Left forelimb (tissue), 1 donor: ENCODE results near the gene CCNQ.

ENCODE experiments used
- DNase-seq: peaks from one replicate; pipeline ENCODE4 v3.0.0-alpha.2; 2018; ENCODE audit warnings: low spot score

CCNQ gene

DNA sequence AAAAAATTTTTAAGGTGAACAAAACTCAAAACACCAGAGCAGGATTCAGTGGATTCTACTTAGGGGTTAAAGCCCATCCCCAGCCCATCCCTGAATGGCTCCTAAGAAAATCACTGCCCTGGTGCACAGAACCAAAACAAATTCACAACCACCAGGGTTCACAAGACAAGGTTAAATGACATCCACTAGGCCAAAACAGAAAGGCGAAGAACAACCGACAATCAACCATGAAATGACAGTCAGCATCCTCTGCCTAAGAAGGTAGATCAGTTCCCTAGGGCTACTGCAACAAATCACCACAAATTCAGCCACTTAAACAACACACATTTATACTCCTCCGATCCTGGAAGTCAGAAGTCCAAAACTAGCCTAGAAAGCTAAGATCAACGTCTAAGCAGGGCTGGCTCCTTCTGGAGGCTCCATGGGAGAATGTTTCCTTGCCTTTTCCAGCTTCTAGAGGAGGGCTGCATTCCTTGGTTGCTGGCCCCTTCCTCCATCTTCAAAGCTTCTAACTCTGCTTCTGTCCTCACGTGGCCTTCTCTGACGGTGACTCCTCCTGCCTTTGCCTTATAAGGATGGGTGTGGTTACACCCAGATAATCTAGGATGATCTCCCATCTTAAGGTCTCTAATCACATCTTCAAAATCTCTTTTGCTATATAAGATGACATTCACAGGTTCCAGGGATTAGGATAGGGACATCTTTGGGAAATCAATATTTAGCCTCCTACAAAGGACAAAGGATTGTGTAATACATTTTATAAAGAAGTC lies 1.8 kb downstream of the CCNQ start:
- no peak for DNase-seq

DNA sequence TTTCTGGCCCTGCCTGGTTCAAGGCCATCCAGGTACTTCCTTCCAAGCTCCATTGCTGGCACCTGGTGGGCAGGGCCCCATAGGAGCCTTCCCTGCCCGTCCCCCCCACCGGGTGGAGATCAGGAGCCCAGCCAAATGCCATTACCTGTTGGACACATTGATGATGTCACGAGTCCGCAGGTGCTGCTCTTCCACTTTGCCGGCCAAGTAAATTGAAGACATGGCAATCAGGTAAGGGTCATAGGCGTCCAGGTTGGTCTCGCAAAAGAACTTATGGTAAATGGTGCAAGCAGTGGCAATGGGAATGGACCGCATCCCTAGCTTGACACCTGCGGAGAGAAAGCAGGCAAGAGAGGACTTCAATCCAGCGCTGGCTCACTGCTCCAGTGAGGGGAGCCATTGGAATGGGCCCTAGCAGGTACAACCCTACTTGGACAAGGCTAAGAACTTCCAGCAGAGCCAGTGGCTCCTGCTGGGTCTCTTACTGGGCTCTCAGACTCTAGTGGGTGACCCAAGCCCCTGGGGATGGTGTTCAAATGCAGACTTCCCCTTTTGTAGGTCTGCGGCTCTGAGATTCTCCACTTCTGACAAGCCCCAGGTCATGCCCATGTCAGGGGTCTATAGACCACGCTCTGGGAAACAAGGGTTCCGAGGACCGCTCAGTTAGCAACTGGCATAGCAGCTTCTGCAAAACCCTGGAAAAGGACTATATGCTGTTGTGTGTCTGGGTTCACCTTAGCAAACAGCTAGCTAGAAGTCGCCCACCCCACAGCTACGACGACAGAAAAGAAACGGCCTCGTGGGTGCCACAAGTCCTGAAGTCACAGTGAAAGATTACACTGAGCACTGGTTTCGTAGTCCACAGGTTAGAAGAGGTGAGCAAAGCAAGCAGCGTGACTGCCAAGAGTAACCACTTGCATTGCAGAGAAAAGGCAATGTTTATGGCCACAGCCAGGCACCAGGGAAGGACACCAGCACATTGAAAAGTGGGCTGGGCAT lies 2.8 kb downstream of the CCNQ start:
- DNase-seq, result no peak

DNA sequence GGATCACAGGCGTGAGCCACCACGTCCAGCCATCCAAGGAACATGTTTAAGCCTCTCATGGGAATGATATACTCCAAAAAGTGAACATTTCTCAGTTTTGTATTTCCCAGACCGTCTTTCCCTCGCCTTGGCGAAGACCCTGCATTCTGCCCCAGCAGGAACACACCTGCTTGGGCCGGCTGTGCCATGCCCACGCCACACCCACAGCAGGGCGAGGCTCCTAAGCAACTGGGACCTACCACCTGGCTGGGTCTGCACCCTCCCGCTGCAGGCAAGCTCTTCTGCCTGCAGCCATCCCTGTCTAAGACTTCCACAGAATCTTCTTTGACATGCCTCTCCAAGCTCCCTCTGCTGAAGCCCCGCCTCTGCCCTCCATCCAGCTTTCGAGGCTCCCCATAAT lies 3.6 kb downstream of the CCNQ start:
- no peak for DNase-seq

DNA sequence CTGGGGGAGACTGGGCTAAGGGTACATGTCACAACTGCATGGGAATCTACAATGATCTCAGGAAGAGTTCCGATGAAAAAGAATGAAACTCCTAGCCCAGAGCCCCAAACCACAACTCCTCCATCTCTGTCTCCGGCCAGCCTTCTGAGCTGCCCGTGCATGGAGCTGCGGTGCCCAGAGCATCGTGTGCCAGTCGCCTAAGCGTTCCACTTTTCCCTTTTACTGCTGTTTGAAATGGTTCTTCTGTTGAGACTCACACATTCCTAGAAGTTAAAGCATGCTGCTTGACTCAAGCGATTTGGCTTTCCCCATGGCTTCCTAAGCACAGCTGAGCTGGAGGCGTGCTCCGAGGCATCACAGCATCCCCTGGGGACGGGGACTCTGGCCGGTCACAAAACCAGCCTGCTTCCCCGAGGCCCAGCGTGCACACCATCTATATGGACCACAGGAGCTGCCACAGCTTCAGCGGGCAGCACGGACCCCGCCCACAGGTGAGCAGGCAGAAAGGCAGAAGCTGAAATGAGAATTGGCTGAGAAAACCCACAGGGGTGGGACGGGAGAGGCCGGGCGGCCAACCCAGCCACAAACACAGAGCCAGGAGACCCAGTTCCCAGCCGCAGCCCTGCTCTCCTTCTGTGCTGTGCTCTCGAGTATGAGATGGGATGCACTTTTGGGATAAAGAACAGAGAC lies 5.0 kb downstream of the CCNQ start:
- DNase-seq, result no peak

DNA sequence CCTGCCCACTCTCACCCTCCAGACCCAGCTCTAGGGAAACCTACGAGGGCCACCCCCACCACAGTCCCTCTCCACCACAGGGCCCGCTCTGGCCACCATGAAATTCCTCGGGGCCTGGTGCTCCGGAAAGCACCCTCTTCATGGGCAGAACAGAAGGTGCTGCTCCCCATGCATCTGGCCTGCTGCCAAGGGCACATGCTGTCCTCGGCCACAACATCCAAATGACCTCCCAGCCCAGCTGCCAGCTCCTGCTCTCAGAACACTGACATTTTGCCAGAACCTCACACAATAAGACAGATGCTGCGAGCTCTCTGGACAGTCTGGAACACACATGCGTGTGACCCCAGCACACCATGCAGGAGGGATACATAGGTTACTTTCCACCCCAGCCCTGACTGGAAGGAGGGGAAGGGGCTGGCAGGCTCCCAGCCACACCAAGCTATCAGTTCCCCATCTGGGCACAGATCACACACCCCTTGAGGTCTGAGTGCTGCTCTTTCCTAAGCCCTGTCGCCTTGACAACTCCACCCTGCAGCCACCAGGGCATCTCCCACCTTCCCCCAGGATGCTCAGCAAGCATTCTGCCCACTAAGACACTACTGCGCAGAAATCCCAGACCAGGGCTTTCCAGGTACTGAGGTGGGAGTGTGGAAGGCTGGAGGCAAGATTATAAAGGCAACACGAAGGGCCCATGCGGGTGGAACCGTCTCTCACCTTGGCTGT lies 5.8 kb downstream of the CCNQ start:
- DNase-seq, result no peak

DNA sequence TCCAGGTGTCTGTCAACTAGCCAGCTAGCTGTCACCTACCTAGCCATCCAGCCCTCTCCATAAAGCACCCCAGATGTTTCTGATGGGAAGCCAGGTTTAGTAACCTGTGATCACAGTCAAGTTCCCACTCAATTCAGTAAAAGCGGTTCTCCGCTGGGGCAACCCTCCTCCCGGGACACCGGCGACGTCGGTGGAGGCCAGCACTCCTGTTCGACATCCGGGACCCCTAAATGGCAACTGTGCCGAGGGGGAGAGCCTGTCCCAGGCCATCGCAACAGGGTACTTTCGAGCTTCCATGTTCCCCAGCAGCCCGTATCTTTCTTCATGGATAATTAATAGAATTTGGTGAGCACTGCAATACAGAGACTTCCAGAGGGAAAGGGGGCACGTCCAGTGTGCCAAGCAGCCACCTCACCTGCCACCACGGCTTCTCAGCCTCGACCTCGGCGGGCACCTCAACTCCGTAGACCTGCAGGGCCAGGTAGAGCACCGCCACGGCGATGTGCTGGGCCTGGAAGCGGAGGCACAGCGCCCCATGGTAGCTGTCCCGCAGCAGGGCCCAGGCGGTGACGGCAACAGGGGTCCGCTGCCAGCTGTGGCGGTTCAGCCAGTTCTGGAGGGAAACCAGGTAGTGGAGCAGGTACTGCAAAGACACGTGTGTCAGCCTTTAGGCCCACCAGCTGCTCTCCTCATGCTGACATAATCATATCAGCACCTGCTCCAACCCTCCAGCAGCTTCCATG lies 6.7 kb downstream of the CCNQ start:
- no peak for DNase-seq

DNA sequence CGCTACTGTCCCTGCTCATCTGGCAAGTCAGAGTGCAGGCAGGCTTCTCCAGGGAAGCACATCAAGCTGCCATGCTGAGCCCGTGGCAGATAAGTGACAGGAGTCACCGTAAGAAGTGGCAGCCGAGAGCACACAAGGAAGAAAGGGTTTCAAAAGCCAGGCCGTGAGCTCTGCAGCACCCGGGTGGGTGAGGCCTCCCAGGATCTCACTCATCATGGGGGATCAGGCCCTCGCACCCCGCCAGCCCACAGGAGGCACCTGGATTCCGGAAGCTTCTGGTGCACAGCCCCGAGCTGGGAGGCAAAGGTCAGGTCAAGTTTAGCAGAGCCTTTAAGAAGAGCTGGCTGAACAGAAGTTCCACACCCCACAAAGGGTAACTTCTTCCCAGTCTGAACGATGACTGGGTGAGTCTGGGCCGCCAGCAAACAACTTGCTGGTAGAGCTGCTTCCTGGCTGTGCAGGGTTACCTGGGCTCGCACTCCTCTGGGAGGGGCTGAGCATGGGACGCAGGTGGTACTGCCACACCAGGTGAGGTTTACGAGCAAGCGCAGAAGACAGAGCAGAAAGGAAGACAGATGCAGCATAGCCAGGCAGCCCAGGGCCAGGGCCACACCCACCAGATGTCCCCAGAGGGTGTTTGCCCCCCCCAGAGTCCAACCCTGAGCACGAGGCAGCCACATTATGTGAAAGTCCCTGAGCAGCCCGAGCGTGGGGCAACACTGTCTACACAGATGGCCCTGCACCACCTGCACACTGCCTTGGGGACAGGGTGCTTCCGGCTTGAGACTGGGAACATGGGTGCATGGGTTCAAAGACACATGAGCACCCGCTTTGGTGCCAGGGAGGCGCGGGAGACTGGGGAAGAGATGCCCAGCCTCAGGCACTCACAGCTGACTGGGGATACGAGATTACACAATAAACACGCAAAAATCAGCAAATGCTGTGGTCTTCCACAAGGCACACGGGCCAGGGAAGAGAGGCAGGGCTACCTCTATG lies 7.7 kb downstream of the CCNQ start:
- DNase-seq, result no peak

DNA sequence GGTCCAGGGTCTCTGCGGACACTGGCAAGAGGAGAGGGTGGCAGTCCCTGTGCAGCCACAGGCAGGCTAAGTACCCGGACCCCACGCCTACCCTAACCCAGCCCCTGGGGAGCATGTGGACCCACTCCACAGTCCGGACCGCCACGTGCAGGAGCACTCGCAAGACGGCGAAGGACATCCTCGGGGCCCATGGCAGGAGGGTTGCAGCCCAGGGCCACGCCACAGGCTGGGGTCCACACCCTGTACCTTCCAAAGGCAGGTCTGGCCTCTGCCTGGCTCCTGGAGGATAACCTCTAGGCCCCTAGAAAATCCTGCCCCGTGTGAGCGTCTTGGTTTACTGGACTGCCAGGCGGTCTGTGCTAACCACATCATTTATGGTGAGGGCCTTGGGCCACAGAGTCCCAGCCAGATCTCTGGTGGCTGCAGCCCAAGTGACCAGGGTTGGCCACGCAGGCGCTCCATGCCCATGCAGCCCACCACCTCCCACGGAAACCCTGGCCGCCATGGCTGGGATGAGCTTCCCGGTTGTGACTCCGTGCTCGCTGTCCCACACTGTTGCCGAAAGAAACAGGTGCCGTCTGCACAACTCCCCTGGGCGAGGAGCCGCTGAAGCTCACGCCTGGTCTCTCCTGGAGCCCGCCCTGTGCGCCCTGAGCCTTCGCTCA lies 10.0 kb downstream of the CCNQ start:
- DNase-seq, result no peak

DNA sequence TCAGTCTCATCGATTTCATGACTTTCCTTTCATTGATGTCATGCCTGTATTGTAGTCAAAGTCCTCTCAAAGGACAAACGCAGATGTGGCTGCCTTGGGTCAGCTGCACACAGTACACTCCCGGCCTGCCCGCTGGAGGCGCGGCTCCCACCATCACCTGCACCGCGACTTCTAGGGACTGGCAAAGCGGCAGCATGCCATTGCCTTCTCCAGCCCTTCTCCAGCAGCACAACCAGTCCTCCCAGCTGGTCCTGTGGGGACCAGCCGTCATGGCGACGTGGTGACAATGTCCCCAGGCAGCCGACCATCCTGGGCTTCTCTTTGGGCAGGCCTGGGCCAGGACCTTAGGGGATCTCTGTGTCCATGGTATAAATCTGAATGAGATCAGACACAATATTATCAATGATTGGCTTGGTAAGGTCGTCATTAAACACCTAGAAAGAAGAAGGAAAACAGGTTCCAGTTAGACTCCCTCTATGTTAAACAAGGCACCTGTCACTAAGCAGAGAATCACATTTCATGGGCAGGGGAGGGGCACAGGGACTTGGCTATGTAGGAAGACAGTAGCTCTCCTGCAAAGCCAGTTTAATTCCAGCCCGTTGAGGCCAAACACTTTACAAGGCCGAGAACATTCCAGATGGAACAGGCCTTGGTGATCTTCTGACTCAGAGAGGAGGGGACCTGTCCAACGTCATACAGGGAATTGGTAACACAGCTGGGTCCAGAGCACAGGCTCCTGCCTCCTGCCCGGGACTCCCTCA lies 10.7 kb downstream of the CCNQ start:
- no peak for DNase-seq

DNA sequence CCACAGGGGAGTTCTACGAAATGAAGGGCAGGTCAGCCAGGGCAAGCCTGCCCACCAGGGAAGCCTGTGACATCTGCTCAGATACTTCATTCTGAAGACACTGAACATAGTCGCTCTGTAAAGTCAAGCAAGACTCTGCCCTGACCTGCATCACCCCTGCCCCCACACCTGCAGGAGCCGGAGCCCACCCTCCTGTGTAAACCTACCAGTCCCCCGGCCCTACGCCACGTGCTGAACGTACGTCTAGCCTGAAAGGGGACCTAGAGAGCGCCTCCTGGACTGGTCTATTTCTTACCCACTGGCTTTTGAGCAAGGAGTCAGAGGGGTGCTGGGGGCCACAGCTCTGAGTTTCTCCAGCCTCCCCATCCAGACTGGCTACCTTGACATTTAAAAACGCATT lies 11.6 kb downstream of the CCNQ start:
- DNase-seq, result no peak

DNA sequence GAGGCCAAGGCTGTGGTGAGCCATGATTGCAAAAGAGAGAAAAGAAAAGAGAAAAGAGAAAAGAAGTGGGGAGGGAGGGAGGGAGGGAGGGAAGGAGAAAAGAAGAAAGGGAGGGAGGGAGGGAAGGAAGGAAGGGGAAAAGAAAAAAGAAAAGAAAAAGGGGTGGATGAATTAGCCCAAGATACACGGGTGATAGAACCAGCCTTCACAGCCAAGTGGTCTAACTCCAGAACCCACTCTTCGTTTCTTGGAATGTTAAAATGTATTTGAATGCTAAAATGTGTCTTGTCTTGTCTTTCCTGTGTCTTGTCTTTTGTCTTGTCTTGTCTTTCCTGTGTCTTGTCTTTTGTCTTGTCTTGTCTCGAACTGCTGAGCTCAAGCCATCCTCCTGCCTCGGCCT lies 13.1 kb downstream of the CCNQ start:
- no peak for DNase-seq

DNA sequence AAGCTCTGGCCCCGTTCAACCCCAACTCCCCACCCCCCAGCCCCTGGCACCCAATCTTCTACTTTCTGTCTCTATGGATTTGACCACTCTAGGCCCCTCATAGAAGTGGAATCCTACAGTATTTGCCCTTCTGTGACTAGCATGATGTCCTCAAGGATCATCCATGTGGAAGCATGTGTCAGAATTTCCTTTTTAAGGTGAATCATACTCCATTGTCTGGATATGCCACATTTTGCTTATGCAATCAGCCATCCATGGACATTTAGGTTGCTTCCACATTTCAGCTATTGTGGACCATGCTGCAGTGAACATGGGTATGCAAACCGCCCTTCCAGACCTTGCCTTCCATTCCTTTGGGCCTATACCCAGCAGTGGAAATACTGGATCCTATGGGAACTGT lies 15.5 kb downstream of the CCNQ start:
- no peak for DNase-seq

DNA sequence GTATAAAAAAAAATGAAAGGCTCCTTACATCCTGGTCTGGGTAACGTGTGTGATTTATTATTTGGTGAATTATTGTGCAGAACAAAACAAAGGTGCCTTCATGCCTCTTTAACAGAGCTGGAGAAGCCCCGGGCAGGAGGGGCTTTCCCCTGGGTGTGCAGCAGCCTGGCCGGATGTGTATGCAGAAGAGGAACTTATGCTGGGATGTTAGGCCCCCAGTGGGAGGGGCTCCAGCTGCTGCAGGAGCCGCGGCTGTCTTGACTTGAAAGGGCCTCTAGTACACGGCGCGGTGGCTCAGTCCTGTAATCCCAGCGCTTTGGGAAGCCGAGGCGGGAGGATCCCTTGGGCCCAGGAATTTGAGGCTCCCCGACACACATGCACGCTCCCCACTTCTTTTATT lies 16.0 kb downstream of the CCNQ start:
- no peak for DNase-seq

DNA sequence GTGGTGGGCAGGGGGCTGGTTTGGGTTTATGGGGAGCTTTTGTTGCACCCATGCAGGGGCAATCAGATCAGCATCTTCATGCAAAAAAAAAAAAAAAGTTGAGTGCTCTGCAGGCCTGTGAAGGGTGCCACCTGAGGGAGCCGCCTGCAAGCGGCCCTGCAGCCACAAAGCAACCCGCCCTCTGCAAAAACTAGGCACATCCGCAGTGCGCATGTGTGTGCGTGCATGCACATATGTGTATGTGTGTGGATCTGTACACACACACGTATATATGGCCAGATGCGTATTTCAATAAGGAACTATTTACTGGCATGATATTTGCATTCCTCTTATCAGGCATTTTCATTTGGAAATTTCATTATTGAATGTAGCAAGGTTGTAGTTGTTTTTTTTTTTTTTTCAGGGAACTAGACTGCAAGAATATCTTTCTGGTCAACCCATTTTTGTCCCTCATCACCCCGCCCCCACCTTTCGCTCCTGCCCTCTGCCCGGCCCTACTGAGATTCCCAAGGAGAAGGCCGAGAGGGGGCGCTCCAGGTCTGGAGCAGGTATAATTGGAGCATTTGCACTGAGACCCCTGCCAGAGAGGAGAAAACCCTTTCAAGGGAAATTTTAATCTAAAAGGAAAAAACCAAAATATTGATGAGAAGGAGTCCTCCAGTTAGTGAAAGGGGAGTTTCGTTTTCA lies 18.1 kb downstream of the CCNQ start:
- no peak for DNase-seq

DNA sequence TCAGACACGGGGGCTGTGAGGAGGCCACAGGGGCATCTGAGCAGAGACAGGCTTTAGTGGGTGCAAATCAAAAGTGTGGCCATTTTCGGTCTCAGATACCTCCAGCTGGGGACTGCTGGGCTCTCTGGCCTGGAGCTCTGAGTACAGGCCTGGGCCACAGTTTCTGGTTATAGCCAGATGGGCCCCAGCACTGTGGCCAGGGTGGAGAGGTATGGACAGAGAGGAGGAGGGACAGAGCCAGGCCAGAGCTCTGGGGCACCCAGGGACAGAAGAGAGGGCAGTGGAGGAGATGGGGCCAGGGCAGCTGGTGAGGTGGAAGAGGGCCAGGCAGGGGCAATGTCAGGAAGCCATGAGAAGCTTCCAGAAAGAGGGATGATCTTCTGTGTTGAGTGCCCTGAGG lies 20.1 kb downstream of the CCNQ start:
- DNase-seq, result no peak

DNA sequence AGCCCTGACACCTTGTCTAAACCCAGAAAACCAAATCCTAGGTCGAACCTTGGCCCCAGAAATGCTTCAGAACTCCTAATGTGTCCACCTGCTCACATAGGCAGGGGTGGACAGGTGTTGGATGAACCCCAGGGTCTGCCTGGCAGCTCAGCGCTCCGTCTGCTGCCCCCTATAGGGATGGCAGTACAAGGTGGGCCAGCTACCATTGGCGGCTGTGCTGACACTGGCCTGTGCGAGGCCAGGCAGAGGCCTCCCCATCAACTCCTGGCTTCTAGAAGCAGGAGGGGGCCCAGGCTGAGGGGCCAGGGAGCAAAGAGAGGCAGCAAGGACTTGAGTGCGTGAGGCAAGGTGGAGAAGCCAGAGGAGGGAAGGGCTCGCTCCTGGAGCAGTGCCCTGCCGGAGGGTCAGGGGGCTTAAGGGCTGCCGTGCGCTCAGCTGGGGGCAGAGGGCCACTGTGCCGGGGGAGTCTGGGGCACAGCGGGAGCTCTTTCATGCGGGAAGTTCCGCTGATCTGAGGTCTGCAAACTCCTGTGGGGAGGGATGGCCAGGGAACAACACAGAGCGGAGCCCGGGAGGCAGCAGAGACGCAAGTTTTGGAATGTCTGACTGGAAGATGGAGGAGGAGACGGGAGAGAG lies 20.6 kb downstream of the CCNQ start:
- DNase-seq, result no peak

DNA sequence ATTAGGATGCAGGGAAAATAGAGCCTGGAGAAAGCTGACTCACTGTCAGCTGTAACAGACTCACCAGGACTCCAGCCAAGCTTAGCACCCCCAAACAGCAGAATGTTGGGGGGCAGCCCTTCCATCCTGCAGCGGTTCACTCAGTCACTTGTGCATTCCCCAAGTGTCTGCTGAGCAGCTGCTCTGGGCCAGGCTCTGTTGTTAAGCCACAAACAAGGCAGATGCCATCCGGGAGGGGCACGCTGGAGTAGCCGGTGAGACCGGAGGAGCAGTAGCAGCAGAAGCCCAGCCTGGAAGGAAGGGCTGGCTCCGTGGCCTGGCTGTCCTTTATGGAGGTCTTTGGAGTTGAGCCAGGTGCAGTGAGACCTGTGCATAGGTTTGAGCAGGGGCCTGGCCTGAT lies 22.0 kb downstream of the CCNQ start:
- no peak for DNase-seq
